ENCODE data around the gene PRB2.
A peak's percentile ranks its signal among the peaks of the same experiment; 100 is the strongest.
"Not testable (repeated sequence)": the region's sequence is repeated elsewhere in the genome, so short reads cannot be mapped to it uniquely, and the experiment has no call there.

PRB2 gene

GRCh38 chr12:11361151-11361550 is 34.2 kb downstream of the PRB2 start:
- no peak for TF ChIP-seq CTCF (IDR thresholded peaks at IDR 0.05; ENCODE audit: low read depth, low read length)

GRCh38 chr12:11360205-11360883 is 35.0 kb downstream of the PRB2 start:
- not testable (repeated sequence) for H3K4me3 ChIP-seq (ENCODE audit: low read depth, low read length)

More at GRCh38 chr12:11361151-11361550, 34.2 kb downstream of the PRB2 start:
- no peak overlapping the region for H3K4me3 ChIP-seq (ENCODE audit: low read depth, low read length)

GRCh38 chr12:11351736-11352135 is 43.6 kb downstream of the PRB2 start:
- H3K4me3 ChIP-seq (ENCODE audit: low read depth, low read length), result not testable (repeated sequence)

GRCh38 chr12:11348439-11348838 is 46.9 kb downstream of the PRB2 start:
- TF ChIP-seq CTCF (IDR thresholded peaks at IDR 0.05; ENCODE audit: low read depth, low read length), result no peak
- H3K4me3 ChIP-seq (ENCODE audit: low read depth, low read length), result no peak overlapping the region

GRCh38 chr12:11347810-11348209 is 47.6 kb downstream of the PRB2 start:
- 0 out of 2 replicates have a peak, but pooled peaks have one; percentile 8 for TF ChIP-seq CTCF (IDR thresholded peaks at IDR 0.05; ENCODE audit: low read depth, low read length)
- no peak overlapping the region for H3K4me3 ChIP-seq (ENCODE audit: low read depth, low read length)

- no peak overlapping the region for H3K4me3 ChIP-seq (ENCODE audit: low read depth, low read length)
- no peak for TF ChIP-seq CTCF (IDR thresholded peaks at IDR 0.05; ENCODE audit: low read depth, low read length)
Observed at GRCh38 chr12:11344500-11344899, 50.9 kb downstream of the PRB2 start.
